Measurements from ENCODE around the gene CDH26.

GRCh38 chr20:60054716-60055634 lies 96.8 kb downstream of the CDH26 start:
- TF ChIP-seq EZH2 (IDR thresholded peaks at IDR 0.05; ENCODE audit: borderline replicate concordance, low read length) (no peak), CTCF (conservative IDR thresholded peaks at IDR 0.05 in 1 of 2, IDR thresholded peaks at IDR 0.05 in 1 of 2; ENCODE audit: extremely low read depth in 1 of 2, insufficient read depth in 1 of 2, low read depth in 1 of 2, low read length in 2 of 2) (no peak)

Data from mammary epithelial cell (primary cell).